Subcutaneous adipose tissue (tissue), 4 donors: Measurements from ENCODE around the gene MAN2A1. TPM values are rescaled to one million over a fixed set of nuclear protein-coding genes. Genes with fewer than 3 reads are reported as not detected.

Experiments used
- total RNA-seq, 4 donors: library from RNA; depleted of rRNA; stranded (reverse); fragments of >200 nt; gene quantifications; one replicate each; pipeline ENCODE4 v1.1.0, GENCODE V29; 2016
- TF ChIP-seq, protein P1 (sequence below): fragments of 450-650 bp; IDR thresholded peaks from one replicate; pipeline ENCODE4 v1.5.1; 2016; ENCODE audit warnings: low read depth, mild to moderate bottlenecking, control low read depth, antibody characterized with exemption, moderate library complexity

MAN2A1 gene
- total RNA-seq, 4 donors from 2014 or later = 42.8 to 67.8 (median 54.4) TPM

DNA sequence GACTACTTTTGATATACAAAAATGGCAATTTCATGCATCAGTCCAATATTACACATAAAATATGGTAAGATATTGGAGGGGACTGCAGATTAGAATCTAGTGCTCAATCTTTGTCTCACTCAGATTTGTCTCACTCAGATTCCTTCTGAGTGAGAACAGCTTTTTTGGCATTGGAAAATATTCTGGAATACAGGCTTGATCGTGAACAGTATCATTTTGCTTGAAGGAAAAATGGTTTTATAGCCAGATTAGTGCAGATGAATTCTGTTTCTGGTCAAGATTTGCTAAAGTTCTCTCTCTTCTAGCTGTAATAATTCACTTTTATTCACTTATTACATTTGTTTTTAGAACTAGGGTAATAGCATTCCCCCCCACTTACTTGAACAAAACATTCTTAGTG, 51.2 kb downstream of the MAN2A1 start:
- TF ChIP-seq, protein P1, sequence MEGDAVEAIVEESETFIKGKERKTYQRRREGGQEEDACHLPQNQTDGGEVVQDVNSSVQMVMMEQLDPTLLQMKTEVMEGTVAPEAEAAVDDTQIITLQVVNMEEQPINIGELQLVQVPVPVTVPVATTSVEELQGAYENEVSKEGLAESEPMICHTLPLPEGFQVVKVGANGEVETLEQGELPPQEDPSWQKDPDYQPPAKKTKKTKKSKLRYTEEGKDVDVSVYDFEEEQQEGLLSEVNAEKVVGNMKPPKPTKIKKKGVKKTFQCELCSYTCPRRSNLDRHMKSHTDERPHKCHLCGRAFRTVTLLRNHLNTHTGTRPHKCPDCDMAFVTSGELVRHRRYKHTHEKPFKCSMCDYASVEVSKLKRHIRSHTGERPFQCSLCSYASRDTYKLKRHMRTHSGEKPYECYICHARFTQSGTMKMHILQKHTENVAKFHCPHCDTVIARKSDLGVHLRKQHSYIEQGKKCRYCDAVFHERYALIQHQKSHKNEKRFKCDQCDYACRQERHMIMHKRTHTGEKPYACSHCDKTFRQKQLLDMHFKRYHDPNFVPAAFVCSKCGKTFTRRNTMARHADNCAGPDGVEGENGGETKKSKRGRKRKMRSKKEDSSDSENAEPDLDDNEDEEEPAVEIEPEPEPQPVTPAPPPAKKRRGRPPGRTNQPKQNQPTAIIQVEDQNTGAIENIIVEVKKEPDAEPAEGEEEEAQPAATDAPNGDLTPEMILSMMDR = no peak

DNA sequence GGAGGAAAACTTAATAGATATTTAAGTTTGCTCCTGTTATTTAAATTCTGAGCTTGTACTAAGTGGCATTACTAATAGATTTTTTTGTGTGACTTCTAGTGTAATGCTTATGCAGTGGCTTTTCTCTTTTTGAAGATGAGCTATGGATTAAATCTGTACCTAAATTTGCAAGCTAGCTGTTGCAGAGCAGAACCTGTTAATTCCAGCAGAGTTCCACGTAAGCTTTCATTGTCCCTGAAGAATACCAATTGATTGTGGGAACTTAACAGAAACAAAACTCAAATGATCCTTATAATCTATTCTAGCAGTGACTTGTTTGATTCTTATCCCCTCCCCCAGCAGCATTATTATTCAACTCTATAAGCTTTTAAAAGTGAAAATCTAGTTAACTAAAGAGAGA, 51.7 kb downstream of the MAN2A1 start:
- TF ChIP-seq, protein P1 = no peak

DNA sequence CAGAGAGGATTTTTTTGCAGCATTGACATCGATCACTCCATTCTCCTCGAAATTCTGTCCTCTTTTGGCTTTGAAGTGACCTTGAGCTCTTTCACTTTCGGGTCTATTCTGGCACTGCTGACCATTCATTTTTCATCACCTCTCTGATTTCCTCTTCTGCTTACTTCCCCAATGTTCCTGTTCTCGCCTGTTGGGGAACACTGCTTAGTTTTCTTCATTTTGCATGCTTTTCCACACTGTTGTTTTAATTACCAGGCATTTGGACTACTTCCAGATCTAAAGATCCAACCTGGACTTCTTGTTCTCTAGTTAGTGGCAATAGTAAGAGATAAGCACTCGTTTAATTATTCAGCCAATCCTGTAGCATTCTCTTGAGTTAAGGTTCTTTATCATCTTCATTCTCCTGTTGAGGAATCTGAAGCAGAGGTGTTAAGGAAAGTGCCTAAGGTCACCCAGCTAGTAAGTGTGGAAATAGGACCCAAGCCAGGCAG, 53.4 kb downstream of the MAN2A1 start:
- TF ChIP-seq, protein P1 = no peak

DNA sequence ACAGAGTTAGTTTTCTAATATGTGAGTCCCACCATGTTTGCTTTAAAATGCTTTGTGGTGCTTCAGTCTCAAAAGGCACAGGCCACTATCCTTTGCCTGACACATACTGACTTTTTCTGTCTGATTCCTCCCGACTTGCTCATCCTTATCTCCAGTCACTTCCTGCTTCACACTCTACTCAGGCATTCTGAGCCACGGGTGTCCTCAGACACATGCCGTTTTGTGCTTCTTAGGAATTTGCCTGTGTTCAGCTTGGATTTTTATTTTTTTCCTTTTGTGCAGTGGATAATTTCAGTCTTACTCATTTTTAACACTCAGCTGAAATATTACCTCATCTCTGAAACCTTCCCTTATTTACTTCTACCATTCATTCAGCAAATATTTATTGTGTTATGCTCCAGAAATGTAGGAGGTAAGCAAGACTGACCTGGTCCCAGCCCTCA, 54.1 kb downstream of the MAN2A1 start:
- TF ChIP-seq, protein P1 = no peak

DNA sequence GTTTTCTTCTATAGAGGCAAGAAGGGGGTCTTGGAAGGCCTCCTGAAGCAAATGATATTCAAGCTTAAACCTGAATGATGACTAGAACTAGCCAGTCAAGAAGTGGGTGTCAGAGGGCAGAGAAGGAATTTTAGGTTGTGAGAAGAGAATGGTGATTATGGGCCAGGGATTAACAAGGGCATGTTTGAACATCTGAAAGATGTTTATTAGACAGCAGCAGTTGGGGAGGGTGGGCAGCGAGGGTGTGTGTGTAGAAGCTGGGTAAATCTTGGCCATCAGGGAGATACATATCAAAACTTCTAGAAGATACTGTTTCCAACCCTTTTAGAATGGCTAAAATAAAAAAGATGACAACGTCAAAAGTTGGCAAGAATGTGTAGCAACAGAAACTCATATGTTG, 54.5 kb downstream of the MAN2A1 start:
- TF ChIP-seq, protein P1 = no peak

DNA sequence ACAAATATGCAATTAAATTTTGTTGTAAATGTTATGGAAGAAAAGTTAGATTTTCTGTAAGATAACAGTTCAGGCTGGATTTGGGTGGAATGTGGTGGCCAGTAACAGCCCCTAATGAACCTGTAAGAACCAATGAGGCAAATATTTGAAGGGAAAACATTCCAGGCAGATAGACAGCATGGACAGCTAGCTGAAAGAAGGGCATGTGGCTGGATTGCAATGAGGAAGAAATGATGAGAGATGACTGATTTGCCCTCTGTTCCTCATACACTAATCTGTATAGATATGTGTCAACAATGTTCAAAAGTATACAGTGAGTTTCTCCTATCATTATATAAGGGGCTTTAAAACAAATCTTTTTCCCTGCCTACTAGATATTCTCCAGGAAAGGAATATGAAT, 58.8 kb downstream of the MAN2A1 start:
- TF ChIP-seq, protein P1 = no peak

DNA sequence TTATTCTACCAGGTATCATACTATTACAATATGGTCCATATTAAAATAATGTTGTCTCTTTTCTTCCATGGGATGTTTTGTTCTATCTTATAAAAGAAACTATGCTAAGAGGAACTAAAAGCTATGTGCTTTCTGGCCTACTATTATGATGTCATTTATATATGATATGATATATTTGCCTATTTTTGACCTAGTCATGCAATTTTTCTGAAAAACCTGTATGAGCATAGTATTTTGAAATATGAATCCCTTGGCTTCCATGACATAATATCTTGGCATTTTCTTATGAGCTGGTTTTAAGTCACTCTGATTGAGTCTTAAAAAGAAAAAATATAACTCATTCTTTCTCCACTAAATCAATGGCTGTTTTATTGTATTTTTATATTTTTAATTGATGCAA, 60.7 kb downstream of the MAN2A1 start:
- TF ChIP-seq, protein P1 = no peak
